Measurements from ENCODE around the gene METAP1D.

The METAP1D gene

GRCh38 chr2:172091000-172091641 is 91.4 kb downstream of the METAP1D start:
- Histone ChIP-seq H3K4me1 (ENCODE audit: control insufficient read depth, insufficient read depth, low read length) (peaks cover 3% of the 10 kb centered on the region), H3K27me3 (ENCODE audit: control insufficient read depth, insufficient read depth, low read length) (peaks cover 100% of the 10 kb centered on the region), H3K9ac (ENCODE audit: low read depth, low read length) (no peak overlapping the region), H3K36me3 (ENCODE audit: control insufficient read depth, insufficient read depth, low read length) (no peaks in the 10 kb centered on the region), H3K4me3 (ENCODE audit: low read depth, low read length) (no peak overlapping the region), H3K9me3 (ENCODE audit: control insufficient read depth, insufficient read depth, low read length) (no peaks in the 10 kb centered on the region)

GRCh38 chr2:172091761-172092566 is 92.2 kb downstream of the METAP1D start:
- Histone ChIP-seq H3K36me3 (ENCODE audit: control insufficient read depth, insufficient read depth, low read length) (no peaks in the 10 kb centered on the region), H3K9ac (ENCODE audit: low read depth, low read length) (no peak overlapping the region), H3K27me3 (ENCODE audit: control insufficient read depth, insufficient read depth, low read length) (peaks cover 100% of the 10 kb centered on the region), H3K4me3 (ENCODE audit: low read depth, low read length) (no peak overlapping the region), H3K4me1 (ENCODE audit: control insufficient read depth, insufficient read depth, low read length) (peaks cover 5% of the 10 kb centered on the region), H3K9me3 (ENCODE audit: control insufficient read depth, insufficient read depth, low read length) (no peaks in the 10 kb centered on the region)

DNA sequence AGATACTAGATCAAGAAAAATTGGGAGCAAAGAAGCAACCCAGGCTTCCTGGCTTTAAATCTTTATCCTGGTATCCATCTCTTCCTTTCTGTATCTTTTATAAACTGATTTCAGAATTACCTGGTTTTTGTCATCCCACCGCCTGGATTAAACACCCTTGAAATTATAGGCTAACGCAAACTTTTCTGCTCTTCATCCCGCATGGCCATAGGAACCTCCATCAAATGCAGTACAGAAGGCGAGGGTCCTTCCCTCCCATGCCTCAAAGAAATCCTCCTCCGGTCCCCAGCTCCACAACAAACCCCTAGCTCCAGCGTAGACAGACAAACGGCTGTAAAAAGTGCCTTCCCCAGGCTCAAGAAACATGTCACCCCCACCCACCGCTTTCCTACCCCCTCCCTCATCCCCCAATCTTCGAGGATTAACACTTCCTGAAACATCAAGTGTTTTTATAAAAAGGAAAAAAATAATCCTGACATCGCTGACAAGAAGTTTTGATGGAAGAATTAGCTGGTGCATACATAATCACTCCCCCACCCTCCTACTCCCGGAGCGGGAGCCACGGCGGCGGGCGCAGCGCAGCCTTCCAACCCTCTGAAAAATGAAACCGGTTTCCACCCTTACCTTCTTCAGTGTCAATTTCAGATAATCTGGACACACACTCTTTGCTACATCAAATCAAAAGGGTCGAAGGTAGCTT is 93.1 kb downstream of the METAP1D start:
- no peak overlapping the region for H3K4me3 ChIP-seq (ENCODE audit: low read depth, low read length)
- peaks cover 2% of the 10 kb centered on the region for H3K4me1 ChIP-seq (ENCODE audit: control insufficient read depth, insufficient read depth, low read length)
- H3K27me3 ChIP-seq (ENCODE audit: control insufficient read depth, insufficient read depth, low read length): peaks cover 100% of the 10 kb centered on the region
- H3K9ac ChIP-seq (ENCODE audit: low read depth, low read length): no peak overlapping the region
- H3K9me3 ChIP-seq (ENCODE audit: control insufficient read depth, insufficient read depth, low read length): no peaks in the 10 kb centered on the region
- no peaks in the 10 kb centered on the region for H3K36me3 ChIP-seq (ENCODE audit: control insufficient read depth, insufficient read depth, low read length)

DNA sequence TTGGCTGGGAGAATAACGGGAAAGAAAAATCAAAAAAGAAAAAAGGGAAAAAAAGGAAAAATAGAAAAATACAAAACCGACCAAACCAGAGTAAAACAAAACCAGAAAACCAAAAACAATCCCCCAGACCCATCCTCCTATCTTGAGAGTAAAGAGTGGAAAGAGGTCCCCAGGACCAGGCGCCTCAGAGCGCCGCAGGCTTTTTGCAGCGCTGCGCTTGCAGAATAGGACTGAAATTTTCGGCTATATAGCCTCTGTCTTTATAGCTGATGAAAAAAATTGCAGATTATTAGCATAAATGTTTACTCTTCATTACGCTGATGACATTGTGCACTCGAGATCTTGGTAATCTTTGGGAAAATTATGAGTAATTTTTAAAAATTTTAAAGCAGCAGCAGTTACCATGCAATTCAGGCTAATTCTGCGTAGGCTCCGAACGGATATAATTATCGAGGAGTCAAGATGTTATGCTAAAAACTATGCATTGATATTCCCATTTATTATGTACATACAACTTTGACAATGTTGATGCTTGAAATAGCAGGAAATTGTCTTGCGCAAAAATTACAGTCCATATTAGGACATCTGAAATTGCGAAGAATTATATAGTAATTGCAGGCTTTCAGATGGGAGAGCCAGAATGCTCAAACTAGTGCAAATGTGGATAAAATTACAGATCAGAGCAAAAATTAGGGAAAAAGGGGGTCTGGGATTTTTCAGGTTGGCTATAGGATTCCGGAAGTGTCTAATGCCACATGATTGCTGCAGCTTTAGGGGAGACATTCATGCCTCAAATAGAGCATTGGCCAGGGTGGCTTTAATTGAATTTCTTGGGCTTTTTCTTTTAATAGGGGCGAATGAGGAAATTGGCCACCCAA is 93.9 kb downstream of the METAP1D start:
- Histone ChIP-seq H3K36me3 (ENCODE audit: control insufficient read depth, insufficient read depth, low read length) (no peaks in the 10 kb centered on the region), H3K4me1 (ENCODE audit: control insufficient read depth, insufficient read depth, low read length) (peaks cover 2% of the 10 kb centered on the region), H3K4me3 (ENCODE audit: low read depth, low read length) (no peak overlapping the region), H3K9me3 (ENCODE audit: control insufficient read depth, insufficient read depth, low read length) (no peaks in the 10 kb centered on the region), H3K27me3 (ENCODE audit: control insufficient read depth, insufficient read depth, low read length) (peaks cover 100% of the 10 kb centered on the region), H3K9ac (ENCODE audit: low read depth, low read length) (no peak overlapping the region)

- no peaks in the 10 kb centered on the region for H3K9me3 ChIP-seq (ENCODE audit: control insufficient read depth, insufficient read depth, low read length)
- peaks cover 100% of the 10 kb centered on the region for H3K27me3 ChIP-seq (ENCODE audit: control insufficient read depth, insufficient read depth, low read length)
- no peak overlapping the region for H3K9ac ChIP-seq (ENCODE audit: low read depth, low read length)
- peak overlapping the region; percentile 37 for H3K4me3 ChIP-seq (ENCODE audit: low read depth, low read length)
- no peaks in the 10 kb centered on the region for H3K36me3 ChIP-seq (ENCODE audit: control insufficient read depth, insufficient read depth, low read length)
- H3K4me1 ChIP-seq (ENCODE audit: control insufficient read depth, insufficient read depth, low read length): peaks cover 2% of the 10 kb centered on the region
Observed at GRCh38 chr2:172094294-172095145, 94.8 kb downstream of the METAP1D start.

DNA sequence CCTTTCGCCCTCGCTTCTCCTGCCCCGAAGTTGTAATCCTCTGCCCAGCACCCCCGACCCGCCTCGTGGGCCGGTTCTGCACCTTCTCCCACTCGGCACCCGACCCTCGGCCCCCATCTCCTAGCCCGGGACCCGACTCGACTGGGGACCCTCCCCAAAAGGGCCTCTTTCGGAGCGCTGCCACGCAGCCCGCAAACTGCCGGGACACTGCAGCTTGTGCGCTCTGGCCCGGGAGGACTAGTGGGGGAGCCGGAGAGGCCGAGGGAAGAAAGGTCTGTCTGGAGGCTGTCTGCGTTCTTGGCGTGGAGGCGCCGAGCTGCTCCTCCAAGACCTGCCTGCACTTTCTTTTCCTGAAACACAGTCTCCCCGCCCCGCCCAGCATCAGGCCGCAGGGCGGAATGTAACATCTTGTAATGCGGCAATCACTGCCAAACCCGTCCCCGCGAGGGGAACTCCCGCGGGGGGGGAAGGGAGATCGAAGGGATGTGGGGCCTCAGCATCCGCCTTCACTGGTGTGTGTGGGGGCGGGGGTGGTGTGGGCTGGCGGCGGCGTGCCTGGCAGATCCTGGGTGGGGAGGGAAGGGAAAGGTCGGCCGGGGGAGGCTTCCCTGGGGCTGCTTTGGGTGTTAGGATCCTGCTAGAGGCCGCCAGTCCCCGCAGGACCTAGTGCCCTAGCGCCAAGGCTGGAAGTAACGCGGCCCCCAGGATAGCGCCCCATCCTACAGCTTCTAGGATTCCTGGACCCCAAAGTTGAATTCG is 95.6 kb downstream of the METAP1D start:
- Histone ChIP-seq H3K4me1 (ENCODE audit: control insufficient read depth, insufficient read depth, low read length) (peaks cover 2% of the 10 kb centered on the region), H3K9ac (ENCODE audit: low read depth, low read length) (no peak overlapping the region), H3K27me3 (ENCODE audit: control insufficient read depth, insufficient read depth, low read length) (peaks cover 100% of the 10 kb centered on the region), H3K9me3 (ENCODE audit: control insufficient read depth, insufficient read depth, low read length) (no peaks in the 10 kb centered on the region), H3K36me3 (ENCODE audit: control insufficient read depth, insufficient read depth, low read length) (no peaks in the 10 kb centered on the region), H3K4me3 (ENCODE audit: low read depth, low read length) (peak overlapping the region; percentile 37)

- Histone ChIP-seq H3K4me1 (ENCODE audit: control insufficient read depth, insufficient read depth, low read length) (peaks cover 2% of the 10 kb centered on the region), H3K4me3 (ENCODE audit: low read depth, low read length) (peak overlapping the region; percentile 53), H3K9ac (ENCODE audit: low read depth, low read length) (no peak overlapping the region), H3K27me3 (ENCODE audit: control insufficient read depth, insufficient read depth, low read length) (peaks cover 100% of the 10 kb centered on the region), H3K36me3 (ENCODE audit: control insufficient read depth, insufficient read depth, low read length) (no peaks in the 10 kb centered on the region), H3K9me3 (ENCODE audit: control insufficient read depth, insufficient read depth, low read length) (no peaks in the 10 kb centered on the region)
Observed at GRCh38 chr2:172095905-172096625, 96.3 kb downstream of the METAP1D start.

GRCh38 chr2:172096626-172097547 is 97.1 kb downstream of the METAP1D start:
- Histone ChIP-seq H3K27me3 (ENCODE audit: control insufficient read depth, insufficient read depth, low read length) (peaks cover 100% of the 10 kb centered on the region), H3K4me1 (ENCODE audit: control insufficient read depth, insufficient read depth, low read length) (peaks cover 2% of the 10 kb centered on the region), H3K9ac (ENCODE audit: low read depth, low read length) (no peak overlapping the region), H3K4me3 (ENCODE audit: low read depth, low read length) (peak overlapping the region; percentile 53), H3K9me3 (ENCODE audit: control insufficient read depth, insufficient read depth, low read length) (no peaks in the 10 kb centered on the region), H3K36me3 (ENCODE audit: control insufficient read depth, insufficient read depth, low read length) (no peaks in the 10 kb centered on the region)

- peaks cover 98% of the 10 kb centered on the region for H3K27me3 ChIP-seq (ENCODE audit: control insufficient read depth, insufficient read depth, low read length)
- peak overlapping the region; percentile 53 for H3K4me3 ChIP-seq (ENCODE audit: low read depth, low read length)
- no peak overlapping the region for H3K9ac ChIP-seq (ENCODE audit: low read depth, low read length)
Observed at GRCh38 chr2:172097557-172098131, 97.9 kb downstream of the METAP1D start.

More at GRCh38 chr2:172097557-172098131, 97.9 kb downstream of the METAP1D start:
- no peaks in the 10 kb centered on the region for H3K9me3 ChIP-seq (ENCODE audit: control insufficient read depth, insufficient read depth, low read length)
- H3K4me1 ChIP-seq (ENCODE audit: control insufficient read depth, insufficient read depth, low read length): peaks cover 2% of the 10 kb centered on the region
- H3K36me3 ChIP-seq (ENCODE audit: control insufficient read depth, insufficient read depth, low read length): no peaks in the 10 kb centered on the region
